Epidermal melanocyte (primary cell): ENCODE results near the gene CATSPER3.

Experiments
- DNase-seq: peaks from one replicate; pipeline ENCODE4 v3.0.0; 2011; ENCODE audit warnings: low spot score; ENCODE audit not compliant: insufficient read length

CATSPER3 gene

GRCh38 chr5:134967607-134968006, at the start of gene CATSPER3:
Gene CATSPER3, plus strand, starts transcription at chr5:134967907. Its CDS starts 85 bp downstream, at chr5:134967992.
- no peak for DNase-seq

DNA sequence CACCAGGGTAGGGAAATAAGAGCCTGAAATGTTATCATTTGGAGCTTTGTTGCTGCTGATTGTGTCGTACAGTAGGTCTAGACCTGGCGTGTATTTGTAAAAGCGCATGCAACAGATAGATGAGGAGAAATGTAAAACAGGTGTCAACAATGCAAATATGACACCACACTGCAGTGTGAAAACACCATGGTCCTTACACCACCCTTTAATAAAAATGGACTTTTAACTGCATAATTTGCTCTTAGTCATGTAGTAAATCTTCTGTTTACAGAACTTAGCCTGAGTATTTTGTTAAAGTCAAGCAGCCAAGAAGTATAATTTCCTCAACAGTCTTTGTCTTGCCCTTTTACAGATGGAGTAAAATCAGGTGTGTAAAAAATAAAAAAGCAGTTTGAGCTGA, 48.8 kb upstream of the CATSPER3 start:
- DNase-seq, result no peak

DNA sequence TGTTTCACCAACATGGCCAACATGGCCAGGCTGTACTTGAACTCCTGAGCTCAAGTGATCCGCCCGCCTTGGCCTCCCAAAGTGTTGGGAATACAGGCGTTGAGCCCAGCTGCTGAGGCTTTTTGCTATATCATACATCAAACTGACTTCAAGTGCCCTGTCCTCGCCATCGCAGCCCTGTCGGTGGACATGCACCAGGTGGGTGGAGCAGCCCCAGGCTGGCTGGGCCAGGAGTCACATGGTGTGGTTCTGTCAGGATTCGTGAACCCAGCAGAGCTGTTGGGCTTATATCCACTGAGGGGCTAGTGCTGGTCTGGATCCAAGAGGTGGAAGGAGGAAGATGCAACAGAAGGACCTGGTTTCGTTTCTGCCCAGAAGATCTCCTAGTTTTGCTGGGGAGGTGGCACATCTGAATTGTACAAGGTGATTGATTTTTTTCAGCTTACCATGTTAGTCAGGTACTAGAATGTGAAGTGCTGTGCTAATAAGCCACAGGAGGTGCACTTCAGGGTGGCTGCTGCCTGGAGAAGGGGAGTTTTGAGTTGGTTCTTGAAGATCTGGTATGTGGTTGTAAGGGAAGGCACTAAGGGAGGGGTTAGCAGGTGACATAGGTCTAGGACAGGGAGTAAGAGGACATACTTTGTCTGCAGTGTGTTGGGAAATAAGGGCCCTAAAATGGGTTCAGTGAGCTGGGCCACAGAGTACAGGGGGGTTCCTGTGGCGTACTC, 46.7 kb upstream of the CATSPER3 start:
- DNase-seq, result no peak

GRCh38 chr5:134932508-134932907, 35.2 kb upstream of the CATSPER3 start:
- no peak for DNase-seq

- DNase-seq, result no peak
Observed at GRCh38 chr5:134934202-134934601, 33.5 kb upstream of the CATSPER3 start.

DNA sequence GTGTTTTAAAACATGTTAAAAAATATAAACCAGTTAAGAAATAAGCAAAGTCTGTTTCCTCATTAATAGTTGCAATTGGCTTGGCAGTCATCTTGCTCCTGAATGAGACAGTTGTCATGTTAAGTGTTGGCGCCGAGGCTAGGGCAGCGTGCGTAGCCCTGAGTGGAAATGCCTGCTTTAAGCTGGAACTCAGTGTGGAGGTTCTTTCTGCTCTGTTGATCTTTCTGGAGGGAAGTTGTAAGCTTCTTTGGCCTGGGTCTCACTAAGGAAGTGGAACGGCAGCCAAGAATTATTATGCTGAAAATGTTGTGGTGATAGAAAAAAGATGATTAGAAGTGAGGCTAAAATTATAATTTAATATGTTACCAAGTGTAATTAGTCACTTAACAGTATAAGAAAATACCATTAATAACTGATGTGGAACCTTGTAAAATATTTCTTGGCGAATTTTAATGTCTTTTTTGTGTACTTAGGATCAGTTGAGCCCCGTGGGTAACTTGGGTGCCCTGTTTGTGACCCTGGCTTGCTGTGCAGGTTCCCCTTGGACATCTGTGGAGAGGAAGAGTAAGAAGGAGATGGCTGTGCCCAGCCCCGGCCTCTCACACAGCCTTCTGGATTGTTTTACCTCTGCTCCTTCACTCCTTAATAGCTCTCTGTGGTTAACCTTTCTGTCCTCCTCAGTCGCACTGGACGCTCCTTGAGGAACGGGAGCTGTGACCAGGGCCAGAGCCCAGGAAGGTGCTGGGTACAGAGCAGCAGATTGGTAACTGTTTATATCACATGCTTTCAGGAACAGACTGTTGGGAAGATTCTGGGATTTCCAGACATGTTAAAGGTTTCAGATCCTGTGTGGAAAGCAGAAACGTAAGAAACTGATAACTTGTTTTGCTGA, 31.8 kb upstream of the CATSPER3 start:
- no peak for DNase-seq

- no peak for DNase-seq
Observed at GRCh38 chr5:134937526-134937925, 30.2 kb upstream of the CATSPER3 start.

DNA sequence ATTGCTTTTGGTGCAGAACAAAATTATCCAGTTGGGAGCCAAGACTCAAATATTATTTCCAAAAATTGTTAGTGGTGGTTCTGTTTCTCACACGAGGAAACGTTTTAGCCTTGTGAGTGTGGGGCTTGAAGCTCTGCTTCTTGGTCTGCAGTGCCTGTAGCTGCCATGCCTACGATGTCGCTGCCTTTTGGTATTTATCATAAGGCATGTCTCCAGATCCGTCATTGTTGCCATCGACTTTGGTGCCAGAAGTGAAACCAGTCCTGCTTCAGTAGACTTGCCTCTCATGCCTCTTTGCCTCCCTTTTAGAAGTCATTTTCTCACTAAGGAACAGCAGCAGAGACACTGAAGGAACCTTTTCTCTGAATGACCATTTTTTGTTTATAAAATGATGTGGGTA, 29.7 kb upstream of the CATSPER3 start:
- DNase-seq, result no peak

DNA sequence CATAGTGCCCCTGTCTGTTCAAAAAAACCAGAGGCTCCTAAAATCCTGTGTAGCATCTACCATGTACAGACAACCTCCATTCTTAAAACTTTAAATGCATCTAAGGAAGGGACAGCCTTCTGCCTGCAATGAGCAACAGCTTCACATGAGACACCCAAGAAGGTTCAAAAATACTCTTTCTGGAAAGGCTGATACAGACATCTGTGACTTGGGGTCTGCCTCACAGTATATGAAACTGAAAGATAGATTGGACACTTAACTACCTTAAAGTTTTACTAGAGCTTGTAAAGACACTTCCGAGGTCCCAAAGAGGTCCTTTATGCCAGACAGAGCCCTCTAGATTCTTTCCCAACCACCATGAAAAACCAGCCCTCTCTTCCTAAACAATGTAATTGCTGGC, 28.2 kb upstream of the CATSPER3 start:
- no peak for DNase-seq

GRCh38 chr5:134943547-134943946, 24.2 kb upstream of the CATSPER3 start:
- DNase-seq, result no peak

DNA sequence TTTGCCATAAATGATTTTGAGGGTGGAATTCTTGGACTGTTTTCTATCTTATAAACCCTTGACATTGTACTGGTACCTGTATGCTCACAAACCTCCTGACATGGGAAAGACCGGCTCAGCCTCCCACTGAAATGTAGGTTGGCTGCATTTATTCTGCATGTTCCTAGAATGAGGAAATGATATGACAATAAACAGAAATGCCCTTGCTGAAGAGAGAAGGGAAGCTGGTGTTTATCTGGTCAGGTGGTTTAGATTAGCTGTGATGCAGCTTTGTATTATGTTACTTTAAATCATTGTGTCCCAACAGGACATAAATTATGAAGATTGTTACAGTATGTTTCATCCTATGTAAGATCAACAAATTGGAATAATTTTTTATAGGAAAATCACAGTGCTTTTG, 23.1 kb upstream of the CATSPER3 start:
- DNase-seq, result no peak

GRCh38 chr5:134945041-134945440, 22.7 kb upstream of the CATSPER3 start:
- no peak for DNase-seq

- no peak for DNase-seq
Observed at GRCh38 chr5:134948911-134949310, 18.8 kb upstream of the CATSPER3 start.

DNA sequence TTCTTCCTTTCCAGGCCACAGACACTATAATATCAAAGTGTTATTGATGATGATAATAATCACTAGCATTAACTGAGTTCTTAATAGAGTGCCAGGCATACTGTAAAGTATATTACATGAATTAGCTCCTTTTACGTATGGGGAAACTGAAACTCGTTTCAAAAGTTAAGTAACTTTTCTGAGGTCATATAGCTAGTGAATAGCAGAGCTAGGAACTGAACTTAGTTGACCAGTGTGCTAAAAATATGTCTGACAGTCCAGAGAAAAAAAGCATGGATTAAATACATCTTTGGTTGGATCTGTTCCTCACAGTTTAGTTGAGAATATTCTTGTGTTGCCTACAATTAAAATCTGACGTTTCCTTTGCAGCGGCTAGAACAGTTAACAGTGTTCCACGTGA, 18.4 kb upstream of the CATSPER3 start:
- no peak for DNase-seq

GRCh38 chr5:134957920-134958608, 9.6 kb upstream of the CATSPER3 start:
- DNase-seq, result no peak

DNA sequence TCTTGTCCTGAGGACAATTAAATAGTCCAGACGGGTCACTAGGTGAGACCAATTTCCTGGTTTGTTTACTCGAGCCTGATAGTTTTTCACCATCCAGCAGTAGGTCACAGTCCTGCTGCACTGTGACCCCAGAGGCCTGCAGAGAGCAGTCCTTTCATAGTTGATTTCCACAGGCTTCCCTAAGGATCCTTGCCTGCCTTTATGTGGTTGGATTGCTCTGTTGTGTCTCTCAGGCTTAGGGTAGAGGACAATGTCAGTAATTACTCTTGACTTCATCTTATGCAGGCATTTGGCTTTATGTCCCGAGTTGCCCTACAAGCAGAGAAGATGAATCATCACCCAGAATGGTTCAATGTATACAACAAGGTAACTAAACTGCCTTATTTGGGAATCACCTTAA, 9.0 kb upstream of the CATSPER3 start:
- DNase-seq, result no peak

GRCh38 chr5:134963098-134963497, 4.6 kb upstream of the CATSPER3 start:
- no peak for DNase-seq

GRCh38 chr5:134964359-134965270, 3.1 kb upstream of the CATSPER3 start:
- DNase-seq, result no peak

DNA sequence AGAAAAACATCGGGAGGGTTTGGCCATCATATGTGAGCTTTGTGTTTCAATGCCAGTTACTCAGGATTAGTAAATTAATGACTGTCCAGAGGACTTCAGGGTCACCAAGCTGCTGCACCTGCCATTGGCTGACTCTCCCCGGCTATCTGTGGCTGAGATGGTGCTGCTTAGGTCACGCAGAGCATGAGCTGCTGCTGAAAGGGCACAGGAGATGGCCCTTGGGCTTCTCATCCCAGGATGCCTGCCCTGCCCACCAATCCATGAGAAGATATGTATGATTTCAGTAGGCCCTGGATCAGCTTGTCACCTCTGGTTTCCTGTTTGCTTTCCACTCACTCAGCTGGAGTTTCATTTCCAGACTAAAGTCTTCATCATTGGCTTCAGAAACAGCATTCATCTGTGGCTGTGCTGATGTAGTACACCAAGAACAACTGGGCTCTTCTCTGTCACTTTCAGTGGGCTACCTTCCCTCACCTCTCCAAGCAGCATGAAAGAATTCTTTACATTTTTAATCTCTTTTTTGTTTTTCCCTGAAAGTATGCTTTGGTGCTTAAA, 2.4 kb upstream of the CATSPER3 start:
- DNase-seq, result no peak

- no peak for DNase-seq
Observed at GRCh38 chr5:134968055-134968454, 348 bp downstream of the CATSPER3 start.

GRCh38 chr5:134969166-134969565, 1.5 kb downstream of the CATSPER3 start:
- no peak for DNase-seq
